Stimulated activated naive CD8-positive, alpha-beta T cell treated with anti-CD3 and anti-CD28 coated beads, Interleukin-15, amount 100 ng/mL, for 72 hours (primary cell): ENCODE data around the gene SECTM1.

Experiments
- ATAC-seq: fragments of 150-1000 bp; cut with Tn5 transposase; 2 replicates; pipeline ENCODE4 v1.10.0; 2021; ENCODE audit warnings: mild to moderate bottlenecking, moderate library complexity
- DNase-seq, 2 donors: peaks; one replicate each; pipeline ENCODE4 v3.0.0; 2021 to 2022
- H3K27ac Mint-ChIP-seq, 2 donors: one replicate each; pipeline ENCODE4 v1.8.0; 2022; ENCODE audit warnings: mild to moderate bottlenecking in 2 of 2, mixed read lengths in 2 of 2, moderate library complexity in 2 of 2
- H3K27me3 Mint-ChIP-seq: one replicate; pipeline ENCODE4 v1.8.0; 2022; ENCODE audit warnings: mixed read lengths
- H3K4me1 Mint-ChIP-seq: one replicate; pipeline ENCODE4 v1.8.0; 2022; ENCODE audit warnings: mild to moderate bottlenecking, mixed read lengths
- H3K4me3 Mint-ChIP-seq, 2 donors: one replicate each; pipeline ENCODE4 v1.8.0; 2022; ENCODE audit warnings: mild to moderate bottlenecking in 2 of 2, mixed read lengths in 2 of 2, moderate library complexity in 1 of 2
- H3K9me3 Mint-ChIP-seq, 2 donors: one replicate each; pipeline ENCODE4 v1.8.0; 2022; ENCODE audit warnings: mixed read lengths in 2 of 2

Gene SECTM1

GRCh38 chr17:82317394-82318168, 16.0 kb downstream of the SECTM1 start, which contains the start of gene CD7:
Gene CD7, minus strand, starts transcription at chr17:82317608. Its CDS starts 113 bp downstream, at chr17:82317495.
- ATAC-seq (peak; percentile 83), DNase-seq (peak; percentile 69 to 79)
- Mint-ChIP-seq H3K27ac (peak within 1 kb of the TSS in 1 of 2 donors; percentile 95), H3K4me3 (no peak within 1 kb of the TSS), H3K4me1 (peaks cover 30% of the 10 kb centered on the region), H3K27me3 (no peaks in the 10 kb centered on the region), H3K9me3 (no peaks in the 10 kb centered on the region)

GRCh38 chr17:82316651-82317393, 16.7 kb downstream of the SECTM1 start:
- Mint-ChIP-seq H3K27me3 (no peaks in the 10 kb centered on the region), H3K4me1 (peaks cover 23% of the 10 kb centered on the region), H3K4me3 (no peak overlapping the region), H3K9me3 (no peaks in the 10 kb centered on the region), H3K27ac (peak overlapping the region in 1 of 2 donors; percentile 95)
- DNase-seq, result no peak
- ATAC-seq, result peak; percentile 25

- H3K9me3 Mint-ChIP-seq, result no peaks in the 10 kb centered on the region
- DNase-seq (no peak), ATAC-seq (peak; percentile 47)
- H3K27ac Mint-ChIP-seq, result peak overlapping the region in 1 of 2 donors; percentile 97
- H3K4me1 Mint-ChIP-seq, result peaks cover 22% of the 10 kb centered on the region
- H3K27me3 Mint-ChIP-seq, result no peaks in the 10 kb centered on the region
- H3K4me3 Mint-ChIP-seq, result no peak overlapping the region
These were observed 17.7 kb downstream of the SECTM1 start for GRCh38 chr17:82315703-82316358.

- no peaks in the 10 kb centered on the region for H3K27me3 Mint-ChIP-seq
- H3K4me3 Mint-ChIP-seq, result no peak overlapping the region
- H3K4me1 Mint-ChIP-seq, result peaks cover 22% of the 10 kb centered on the region
- no peak for ATAC-seq
- no peaks in the 10 kb centered on the region for H3K9me3 Mint-ChIP-seq
- peak overlapping the region in 1 of 2 donors; percentile 54 for H3K27ac Mint-ChIP-seq
- no peak for DNase-seq
These were observed 18.6 kb downstream of the SECTM1 start for GRCh38 chr17:82314727-82315605.

GRCh38 chr17:82314012-82314726, 19.4 kb downstream of the SECTM1 start:
- H3K4me3 Mint-ChIP-seq, result no peak overlapping the region
- H3K4me1 Mint-ChIP-seq, result peaks cover 22% of the 10 kb centered on the region
- peak overlapping the region; percentile 46 to 94 for H3K27ac Mint-ChIP-seq
- H3K27me3 Mint-ChIP-seq, result no peaks in the 10 kb centered on the region
- ATAC-seq, result no peak
- DNase-seq, result no peak
- H3K9me3 Mint-ChIP-seq, result no peaks in the 10 kb centered on the region

GRCh38 chr17:82313195-82314011, 20.2 kb downstream of the SECTM1 start:
- peak overlapping the region in 1 of 2 donors; percentile 65 for H3K27ac Mint-ChIP-seq

GRCh38 chr17:82311971-82312370, 21.6 kb downstream of the SECTM1 start:
- no peak for DNase-seq
- Mint-ChIP-seq H3K9me3 (no peaks in the 10 kb centered on the region), H3K4me3 (no peak overlapping the region), H3K27ac (no peak overlapping the region), H3K4me1 (peaks cover 35% of the 10 kb centered on the region), H3K27me3 (no peaks in the 10 kb centered on the region)
- no peak for ATAC-seq

More at GRCh38 chr17:82313195-82314011, 20.2 kb downstream of the SECTM1 start:
- no peak for DNase-seq
- Mint-ChIP-seq H3K9me3 (no peaks in the 10 kb centered on the region), H3K27me3 (no peaks in the 10 kb centered on the region), H3K4me1 (peaks cover 27% of the 10 kb centered on the region), H3K4me3 (no peak overlapping the region)
- ATAC-seq, result no peak

- Mint-ChIP-seq H3K4me3 (no peak overlapping the region), H3K27ac (peak overlapping the region in 1 of 2 donors; percentile 33), H3K9me3 (no peaks in the 10 kb centered on the region), H3K4me1 (peaks cover 44% of the 10 kb centered on the region), H3K27me3 (no peaks in the 10 kb centered on the region)
- ATAC-seq (no peak), DNase-seq (no peak)
These were observed 22.7 kb downstream of the SECTM1 start for GRCh38 chr17:82310877-82311276.

- no peak for DNase-seq
- no peaks in the 10 kb centered on the region for H3K27me3 Mint-ChIP-seq
- peak overlapping the region in 1 of 2 donors; percentile 0 for H3K27ac Mint-ChIP-seq
- H3K4me1 Mint-ChIP-seq, result peaks cover 45% of the 10 kb centered on the region
- no peaks in the 10 kb centered on the region for H3K9me3 Mint-ChIP-seq
- ATAC-seq, result no peak
- no peak overlapping the region for H3K4me3 Mint-ChIP-seq
These were observed 23.7 kb downstream of the SECTM1 start for GRCh38 chr17:82309656-82310570.

- Mint-ChIP-seq H3K4me1 (peaks cover 74% of the 10 kb centered on the region), H3K27me3 (no peaks in the 10 kb centered on the region), H3K9me3 (no peaks in the 10 kb centered on the region), H3K27ac (peak overlapping the region; percentile 95), H3K4me3 (peak overlapping the region; percentile 76 to 82)
- ATAC-seq (no peak), DNase-seq (no peak)
These were observed 27.8 kb downstream of the SECTM1 start for GRCh38 chr17:82305727-82306300.

- DNase-seq (no peak), ATAC-seq (no peak)
- peak overlapping the region; percentile 76 to 82 for H3K4me3 Mint-ChIP-seq
- H3K27me3 Mint-ChIP-seq, result no peaks in the 10 kb centered on the region
- H3K4me1 Mint-ChIP-seq, result peaks cover 81% of the 10 kb centered on the region
- peak overlapping the region; percentile 95 for H3K27ac Mint-ChIP-seq
- no peaks in the 10 kb centered on the region for H3K9me3 Mint-ChIP-seq
These were observed 28.5 kb downstream of the SECTM1 start for GRCh38 chr17:82304826-82305726.
